ENCODE measurements around the gene DDX51.

DDX51 gene

DNA sequence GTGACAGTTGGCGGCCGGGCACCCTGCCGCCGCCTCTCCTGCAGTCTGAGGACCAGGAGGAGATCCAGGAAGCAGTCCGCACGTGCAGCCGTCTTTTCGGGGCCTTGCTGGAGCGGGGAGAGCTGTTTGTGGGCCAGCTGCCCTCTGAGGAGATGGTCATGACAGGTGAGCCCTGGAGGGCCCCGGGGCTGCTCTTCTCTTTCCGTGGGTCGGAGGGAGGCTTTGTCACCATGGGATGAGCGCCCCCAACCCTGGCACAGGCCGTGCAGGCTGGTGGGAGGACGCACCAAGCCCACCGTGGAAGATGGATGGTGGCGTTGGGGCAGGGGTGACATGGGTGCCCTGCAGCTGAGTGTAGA, 670 bp upstream of the DDX51 start:
- TF ChIP-seq POLR2AphosphoS5 (IDR thresholded peaks at IDR 0.05; ENCODE audit: low read depth, low read length) (no peak), SIN3A (IDR thresholded peaks at IDR 0.05; ENCODE audit: borderline replicate concordance, insufficient read depth, low read length) (no peak), TAF1 (IDR thresholded peaks at IDR 0.05; ENCODE audit: borderline replicate concordance, insufficient read depth, low read length) (no peak), FOXP2 (optimal IDR thresholded peaks at IDR 0.05; ENCODE audit: borderline replicate concordance, extremely low read depth, extremely low read length, insufficient read depth) (no peak)
- TF ChIP-seq, protein P1, sequence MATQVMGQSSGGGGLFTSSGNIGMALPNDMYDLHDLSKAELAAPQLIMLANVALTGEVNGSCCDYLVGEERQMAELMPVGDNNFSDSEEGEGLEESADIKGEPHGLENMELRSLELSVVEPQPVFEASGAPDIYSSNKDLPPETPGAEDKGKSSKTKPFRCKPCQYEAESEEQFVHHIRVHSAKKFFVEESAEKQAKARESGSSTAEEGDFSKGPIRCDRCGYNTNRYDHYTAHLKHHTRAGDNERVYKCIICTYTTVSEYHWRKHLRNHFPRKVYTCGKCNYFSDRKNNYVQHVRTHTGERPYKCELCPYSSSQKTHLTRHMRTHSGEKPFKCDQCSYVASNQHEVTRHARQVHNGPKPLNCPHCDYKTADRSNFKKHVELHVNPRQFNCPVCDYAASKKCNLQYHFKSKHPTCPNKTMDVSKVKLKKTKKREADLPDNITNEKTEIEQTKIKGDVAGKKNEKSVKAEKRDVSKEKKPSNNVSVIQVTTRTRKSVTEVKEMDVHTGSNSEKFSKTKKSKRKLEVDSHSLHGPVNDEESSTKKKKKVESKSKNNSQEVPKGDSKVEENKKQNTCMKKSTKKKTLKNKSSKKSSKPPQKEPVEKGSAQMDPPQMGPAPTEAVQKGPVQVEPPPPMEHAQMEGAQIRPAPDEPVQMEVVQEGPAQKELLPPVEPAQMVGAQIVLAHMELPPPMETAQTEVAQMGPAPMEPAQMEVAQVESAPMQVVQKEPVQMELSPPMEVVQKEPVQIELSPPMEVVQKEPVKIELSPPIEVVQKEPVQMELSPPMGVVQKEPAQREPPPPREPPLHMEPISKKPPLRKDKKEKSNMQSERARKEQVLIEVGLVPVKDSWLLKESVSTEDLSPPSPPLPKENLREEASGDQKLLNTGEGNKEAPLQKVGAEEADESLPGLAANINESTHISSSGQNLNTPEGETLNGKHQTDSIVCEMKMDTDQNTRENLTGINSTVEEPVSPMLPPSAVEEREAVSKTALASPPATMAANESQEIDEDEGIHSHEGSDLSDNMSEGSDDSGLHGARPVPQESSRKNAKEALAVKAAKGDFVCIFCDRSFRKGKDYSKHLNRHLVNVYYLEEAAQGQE (IDR thresholded peaks at IDR 0.05; ENCODE audit: insufficient read depth in 1 of 2, low read depth in 2 of 2, low read length in 2 of 2): no peak

DNA sequence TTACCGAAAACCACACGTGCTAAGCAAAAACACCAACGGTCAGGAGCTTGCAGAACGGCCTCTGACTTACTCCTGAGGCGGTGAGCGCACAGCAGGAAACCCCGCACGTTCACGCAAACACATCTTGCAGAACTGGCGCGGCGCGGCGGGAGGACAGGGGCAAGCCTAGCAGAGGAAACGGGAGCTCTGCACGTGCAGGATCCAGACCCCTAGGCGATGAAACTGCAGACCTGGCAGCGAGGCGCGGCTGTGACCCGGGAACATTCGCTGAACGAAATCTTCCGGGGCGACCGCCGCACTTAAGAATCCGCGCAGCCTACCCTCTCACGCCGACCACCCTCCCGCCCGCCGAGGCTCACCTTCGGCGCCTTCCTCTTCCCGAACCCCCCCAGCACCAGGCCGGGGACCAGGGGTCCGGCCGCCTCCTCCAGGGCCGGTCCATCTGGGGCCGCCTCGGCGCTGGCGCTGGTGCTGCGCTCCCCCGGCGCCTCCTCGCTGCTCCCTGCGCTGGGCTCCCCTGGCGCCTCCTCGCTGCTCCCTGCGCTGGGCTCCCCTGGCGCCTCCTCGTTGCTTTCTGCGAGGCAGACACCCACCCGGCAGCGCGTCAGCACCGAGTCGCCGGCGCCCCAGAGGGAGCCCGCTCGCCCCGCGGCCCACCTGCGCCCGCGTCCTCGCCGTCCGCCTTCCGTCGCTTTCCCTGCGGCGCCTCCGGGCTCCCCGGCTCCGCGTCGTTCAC, 615 bp downstream of the DDX51 start:
- no peak for TF ChIP-seq POLR2AphosphoS5 (IDR thresholded peaks at IDR 0.05; ENCODE audit: low read depth, low read length)
- no peak for TF ChIP-seq SIN3A (IDR thresholded peaks at IDR 0.05; ENCODE audit: borderline replicate concordance, insufficient read depth, low read length)
- no peak for TF ChIP-seq FOXP2 (optimal IDR thresholded peaks at IDR 0.05; ENCODE audit: borderline replicate concordance, extremely low read depth, extremely low read length, insufficient read depth)
- TF ChIP-seq, protein P1 (IDR thresholded peaks at IDR 0.05; ENCODE audit: insufficient read depth in 1 of 2, low read depth in 2 of 2, low read length in 2 of 2): no peak
- TF ChIP-seq TAF1 (IDR thresholded peaks at IDR 0.05; ENCODE audit: borderline replicate concordance, insufficient read depth, low read length): no peak

DNA sequence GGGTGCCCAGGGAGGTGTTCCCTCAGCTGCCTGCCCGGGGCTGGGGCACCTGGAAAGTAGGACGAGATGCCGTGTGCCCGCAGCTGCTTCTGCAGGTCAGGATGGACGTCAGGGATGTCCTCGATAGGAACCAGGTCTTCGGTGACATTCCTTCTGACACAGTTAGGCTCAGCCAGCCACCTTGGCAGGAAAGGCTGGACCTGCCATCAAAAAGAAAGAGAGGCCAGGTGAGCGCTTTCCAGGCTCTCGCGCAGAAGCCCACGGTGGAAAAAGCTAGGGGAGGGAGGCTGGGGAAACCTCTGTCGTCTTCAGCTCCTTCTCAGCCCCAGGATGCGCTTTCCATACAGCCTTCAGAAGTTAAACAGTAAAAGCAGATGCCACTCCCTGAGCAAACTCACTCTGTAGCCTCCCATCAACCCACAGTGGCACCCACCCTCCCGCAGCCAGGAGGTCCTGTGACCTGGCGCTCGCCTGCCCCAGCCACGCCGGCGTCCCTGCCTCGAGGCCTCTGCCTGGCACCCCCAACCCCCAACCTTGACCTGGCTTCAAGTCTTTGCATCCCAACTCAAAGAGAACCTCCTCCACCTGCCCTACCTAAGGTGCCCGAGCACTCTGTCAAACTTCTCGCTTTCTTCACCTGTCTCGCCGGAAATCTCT, 1.3 kb downstream of the DDX51 start:
- TF ChIP-seq FOXP2 (optimal IDR thresholded peaks at IDR 0.05; ENCODE audit: borderline replicate concordance, extremely low read depth, extremely low read length, insufficient read depth): no peak
- TF ChIP-seq POLR2AphosphoS5 (IDR thresholded peaks at IDR 0.05; ENCODE audit: low read depth, low read length): no peak
- TF ChIP-seq, protein P1 (IDR thresholded peaks at IDR 0.05; ENCODE audit: insufficient read depth in 1 of 2, low read depth in 2 of 2, low read length in 2 of 2): no peak
- TF ChIP-seq SIN3A (IDR thresholded peaks at IDR 0.05; ENCODE audit: borderline replicate concordance, insufficient read depth, low read length): no peak
- no peak for TF ChIP-seq TAF1 (IDR thresholded peaks at IDR 0.05; ENCODE audit: borderline replicate concordance, insufficient read depth, low read length)

- TF ChIP-seq FOXP2 (optimal IDR thresholded peaks at IDR 0.05; ENCODE audit: borderline replicate concordance, extremely low read depth, extremely low read length, insufficient read depth): no peak
- TF ChIP-seq, protein P1 (IDR thresholded peaks at IDR 0.05; ENCODE audit: insufficient read depth in 1 of 2, low read depth in 2 of 2, low read length in 2 of 2): no peak
- TF ChIP-seq SIN3A (IDR thresholded peaks at IDR 0.05; ENCODE audit: borderline replicate concordance, insufficient read depth, low read length): no peak
- no peak for TF ChIP-seq POLR2AphosphoS5 (IDR thresholded peaks at IDR 0.05; ENCODE audit: low read depth, low read length)
- no peak for TF ChIP-seq TAF1 (IDR thresholded peaks at IDR 0.05; ENCODE audit: borderline replicate concordance, insufficient read depth, low read length)
These were observed 2.0 kb downstream of the DDX51 start for GRCh38 chr12:132141976-132142678.

Measured in PFSK-1 (cell line).